GM12891 (cell line): ENCODE measurements around the gene KLHL4.
A peak's percentile ranks its signal among the peaks of the same experiment; 100 is the strongest.
"Not testable (repeated sequence)": the region's sequence is repeated elsewhere in the genome, so short reads cannot be mapped to it uniquely, and the experiment has no call there.

Experiments used
- DNase-seq: peaks from one replicate; pipeline ENCODE4 v3.0.0; 2011; ENCODE audit warnings: low spot score; ENCODE audit not compliant: insufficient read length
- FAIRE-seq: peaks from 2 replicates; lab custom pipeline; 2011; peaks lifted over from hg19 to GRCh38; lab: Jason Lieb, UNC
- PAX5 ChIP-seq: IDR thresholded peaks from 2 replicates; pipeline ENCODE4 v1.6.1; 2011; ENCODE audit warnings: low read length, moderate library complexity, mild to moderate bottlenecking; ENCODE audit not compliant: insufficient read depth, severe bottlenecking
- POLR2A ChIP-seq: IDR thresholded peaks from 2 replicates; pipeline ENCODE4 v1.6.1; 2011; ENCODE audit warnings: low read depth, low read length, control low read depth
- POLR2AphosphoS5 ChIP-seq: IDR thresholded peaks from 2 replicates; pipeline ENCODE4 v1.6.1; 2011; ENCODE audit warnings: low read depth, low read length, control low read depth
- POU2F2 ChIP-seq: IDR thresholded peaks from 2 replicates; pipeline ENCODE4 v1.6.1; 2011; ENCODE audit warnings: low read depth, mild to moderate bottlenecking, control low read depth, low read length, moderate library complexity
- SPI1 ChIP-seq: IDR thresholded peaks from 2 replicates; pipeline ENCODE4 v1.6.1; 2011; ENCODE audit warnings: low read depth, low read length, control low read depth
- TAF1 ChIP-seq: IDR thresholded peaks from 2 replicates; pipeline ENCODE4 v1.6.1; 2011; ENCODE audit warnings: low read depth, low read length, control low read depth

The KLHL4 gene

GRCh38 chrX:87661761-87662160, 144.2 kb downstream of the KLHL4 start:
- DNase-seq (no peak), FAIRE-seq (no peak)
- no peak for TF ChIP-seq SPI1
- no peak for TF ChIP-seq POU2F2
- TF ChIP-seq POLR2A = no peak
- no peak for TF ChIP-seq PAX5
- no peak for TF ChIP-seq TAF1
- no peak for TF ChIP-seq POLR2AphosphoS5

- no peak for FAIRE-seq
- TF ChIP-seq POU2F2 (no peak), TAF1 (no peak), POLR2A (no peak), SPI1 (no peak), POLR2AphosphoS5 (no peak), PAX5 (no peak)
- DNase-seq = no peak
Observed at GRCh38 chrX:87663421-87663820, 145.8 kb downstream of the KLHL4 start.

GRCh38 chrX:87664381-87664780, 146.8 kb downstream of the KLHL4 start:
- DNase-seq (no peak), FAIRE-seq (peak; percentile 26)
- no peak for TF ChIP-seq SPI1
- TF ChIP-seq POU2F2 = no peak
- TF ChIP-seq POLR2AphosphoS5 = no peak
- no peak for TF ChIP-seq TAF1
- no peak for TF ChIP-seq POLR2A
- no peak for TF ChIP-seq PAX5

- no peak for DNase-seq
- no peak for FAIRE-seq
- TF ChIP-seq POLR2AphosphoS5 = no peak
- no peak for TF ChIP-seq SPI1
- TF ChIP-seq PAX5 = no peak
- TF ChIP-seq TAF1 = no peak
- TF ChIP-seq POU2F2 = no peak
- TF ChIP-seq POLR2A = no peak
Observed at GRCh38 chrX:87679849-87680248, 162.2 kb downstream of the KLHL4 start.

- no peak for DNase-seq
- TF ChIP-seq POLR2AphosphoS5 (no peak), POU2F2 (no peak), POLR2A (no peak), SPI1 (no peak), PAX5 (no peak), TAF1 (no peak)
- FAIRE-seq = no peak
Observed at GRCh38 chrX:87687703-87688102, 170.1 kb downstream of the KLHL4 start.

- FAIRE-seq, DNase-seq: not testable (repeated sequence)
Observed at GRCh38 chrX:87688113-87688748, 170.6 kb downstream of the KLHL4 start.

- FAIRE-seq, DNase-seq: not testable (repeated sequence)
Observed at GRCh38 chrX:87689218-87689617, 171.6 kb downstream of the KLHL4 start.

GRCh38 chrX:87693204-87693603, 175.6 kb downstream of the KLHL4 start:
- DNase-seq = no peak
- no peak for FAIRE-seq
- TF ChIP-seq POLR2AphosphoS5 (no peak), POLR2A (no peak), POU2F2 (no peak), TAF1 (no peak), SPI1 (no peak), PAX5 (no peak)

- no peak for FAIRE-seq
- DNase-seq = no peak
- TF ChIP-seq TAF1 (no peak), POLR2A (no peak), PAX5 (no peak), POU2F2 (no peak), SPI1 (no peak), POLR2AphosphoS5 (no peak)
Observed at GRCh38 chrX:87697409-87697808, 179.8 kb downstream of the KLHL4 start.

- DNase-seq (no peak), FAIRE-seq (no peak)
- TF ChIP-seq POU2F2 (no peak), PAX5 (no peak), POLR2A (no peak), POLR2AphosphoS5 (no peak), TAF1 (no peak), SPI1 (no peak)
Observed at GRCh38 chrX:87702795-87703194, 185.2 kb downstream of the KLHL4 start.

- not testable (repeated sequence) for FAIRE-seq, DNase-seq
Observed at GRCh38 chrX:87703469-87703868, 185.9 kb downstream of the KLHL4 start.
